Skin of body (tissue), 2 donors: ENCODE data around the gene LONP2. TPM values are rescaled to one million over a fixed set of nuclear protein-coding genes. Genes with fewer than 3 reads are reported as not detected.
"Not testable (repeated sequence)": the region's sequence is repeated elsewhere in the genome, so short reads cannot be mapped to it uniquely, and the experiment has no call there.

Experiments used
- DNase-seq: peaks from one replicate; lab custom pipeline; 2025; lab: John Stamatoyannopoulos, UW
- total RNA-seq: library from RNA; depleted of rRNA; stranded (reverse); fragments of >200 nt; gene quantifications from one replicate; pipeline ENCODE4 v1.2.3, GENCODE V29; 2014

Gene LONP2
- total RNA-seq, 1 donor from 2014 or later = 65.1 TPM

DNA sequence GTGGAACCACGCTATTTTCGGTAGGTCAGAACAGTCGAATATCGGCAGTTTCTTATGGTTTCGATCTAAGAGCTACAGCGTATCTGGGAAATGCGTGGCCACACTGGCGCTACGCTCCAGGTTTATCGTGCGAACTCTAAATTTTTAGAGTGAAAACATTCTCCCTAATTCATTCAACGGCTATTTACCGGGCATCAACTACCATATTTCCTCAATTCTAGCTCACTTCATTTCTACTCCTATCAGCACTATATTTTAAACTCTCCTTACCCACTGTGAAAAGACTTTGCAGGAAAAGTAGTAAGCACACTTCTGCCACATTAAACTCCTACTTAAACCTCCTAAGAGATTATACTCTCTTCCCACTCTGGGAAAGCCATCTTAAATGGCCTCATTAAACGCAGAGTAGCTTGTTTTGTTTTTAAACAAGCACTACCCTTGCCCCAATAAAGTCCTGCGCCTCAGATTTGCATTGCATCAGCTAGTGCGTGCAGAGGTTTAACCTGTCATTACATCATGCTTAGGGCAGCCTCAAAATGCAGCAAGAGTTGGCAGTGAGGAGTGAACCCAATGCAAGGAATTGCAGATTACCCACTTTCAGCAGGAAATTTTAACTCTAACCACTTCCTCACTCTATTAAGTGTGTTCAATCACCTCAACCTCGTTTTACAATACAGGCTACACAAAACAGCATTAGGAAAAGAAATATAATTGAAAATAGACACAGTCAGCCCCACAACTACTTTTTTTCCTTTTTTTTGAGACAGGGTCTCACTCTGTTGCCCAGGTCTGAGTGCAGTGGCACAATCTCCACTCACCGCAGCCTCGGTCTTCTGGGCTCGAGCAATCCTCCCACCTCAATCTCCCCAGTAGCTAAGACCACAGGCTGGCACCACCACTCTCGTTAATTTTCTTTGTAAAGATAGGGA lies 122.3 kb downstream of the LONP2 start:
- peak; percentile 65 for DNase-seq

DNA sequence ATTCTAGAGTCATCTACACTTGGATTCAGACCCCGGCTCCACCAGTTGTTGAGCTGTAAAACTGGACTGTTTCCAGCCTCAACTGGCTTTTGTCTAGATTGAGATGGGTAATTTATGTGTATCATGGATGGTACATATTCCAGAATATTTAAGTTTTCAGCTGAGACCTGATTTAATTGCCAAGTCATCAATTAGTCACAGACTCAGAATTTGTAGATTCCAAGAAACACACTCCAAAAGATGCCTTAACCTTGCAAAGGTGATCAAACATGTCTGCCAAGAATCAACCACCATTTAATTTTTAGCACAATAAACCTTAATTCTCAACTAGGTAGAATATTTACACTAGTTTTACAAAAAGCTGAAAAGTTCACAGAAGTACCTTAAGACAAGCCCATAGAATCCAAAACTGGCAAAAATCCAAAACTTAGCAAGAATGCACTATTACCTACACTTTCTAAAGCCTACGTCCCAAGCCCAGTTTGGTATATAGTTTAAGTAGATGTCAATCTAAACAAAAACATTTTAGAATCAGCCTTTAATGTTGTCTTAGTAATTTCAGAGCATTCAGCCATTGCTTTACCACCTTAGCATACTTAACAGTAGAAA lies 123.4 kb downstream of the LONP2 start:
- DNase-seq = no peak

DNA sequence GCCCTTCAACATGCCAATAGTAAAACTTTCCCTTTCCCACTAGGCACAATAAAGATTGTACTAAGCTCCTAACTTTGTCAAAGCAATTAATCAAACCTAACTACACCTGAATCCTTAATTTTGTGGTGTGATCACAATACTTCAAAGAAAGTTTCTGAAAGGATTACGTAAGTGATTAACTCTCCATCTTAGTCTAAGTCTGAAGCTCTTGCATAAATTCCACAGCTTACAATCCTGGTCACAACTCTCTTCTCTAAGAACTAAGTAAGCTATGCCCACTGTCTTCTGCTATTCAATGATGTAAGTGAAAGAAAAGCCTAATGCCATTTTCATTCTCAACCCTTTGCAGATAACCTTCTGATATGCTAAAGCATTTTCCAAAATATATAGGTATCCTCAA lies 125.7 kb downstream of the LONP2 start:
- no peak for DNase-seq

DNA sequence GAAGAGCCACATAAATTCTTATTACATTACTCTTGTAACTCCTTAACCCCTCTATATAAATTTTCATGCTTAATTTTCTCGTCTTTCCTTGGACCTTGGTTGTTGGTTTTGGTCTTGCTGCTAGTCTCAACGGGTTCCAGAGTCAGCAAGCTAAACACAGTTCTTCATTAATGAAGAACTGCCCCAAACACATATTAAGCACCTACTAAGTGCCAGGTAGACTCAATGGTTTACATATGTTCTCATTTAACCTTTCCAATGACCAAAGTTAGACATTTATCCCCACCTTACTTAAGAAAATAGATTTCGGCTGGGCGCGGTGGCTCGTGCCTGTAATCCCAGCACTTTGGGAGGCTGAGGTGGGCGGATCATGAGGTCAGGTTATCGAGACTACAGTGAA lies 126.1 kb downstream of the LONP2 start:
- no peak for DNase-seq

DNA sequence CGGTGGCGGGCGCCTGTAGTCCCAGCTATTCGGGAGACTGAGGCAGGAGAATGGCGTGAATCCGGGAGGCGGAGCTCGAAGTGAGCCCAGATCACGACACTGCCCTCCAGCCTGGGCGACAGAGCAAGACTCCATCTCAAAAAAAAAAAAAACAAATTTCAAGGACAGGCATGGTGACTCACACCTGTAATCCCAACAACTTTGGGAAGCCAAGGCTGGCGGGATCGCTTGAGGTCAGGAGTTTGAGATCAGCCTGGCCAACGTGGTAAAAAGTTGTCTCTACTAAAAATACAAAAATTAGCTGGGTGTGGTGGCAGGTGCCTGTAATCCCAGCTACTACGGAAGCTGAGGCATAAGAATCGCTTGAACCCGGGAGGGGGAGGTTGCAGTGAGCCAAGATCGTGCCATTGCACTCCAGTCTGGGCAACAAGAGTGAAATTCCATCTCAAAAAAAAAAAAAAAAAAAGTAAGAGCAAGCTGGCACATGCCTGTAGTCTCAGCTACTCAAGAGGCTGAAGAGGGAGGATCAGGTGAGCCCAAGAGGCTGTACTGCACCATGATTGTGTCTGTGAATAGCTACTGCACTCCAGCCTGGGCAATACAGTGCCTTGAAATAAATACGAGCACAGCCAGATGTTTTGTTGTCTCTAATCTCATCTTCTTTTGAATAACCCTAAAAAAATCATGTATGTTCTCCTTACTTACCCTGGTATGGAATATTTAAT lies 126.7 kb downstream of the LONP2 start:
- DNase-seq = not testable (repeated sequence)

DNA sequence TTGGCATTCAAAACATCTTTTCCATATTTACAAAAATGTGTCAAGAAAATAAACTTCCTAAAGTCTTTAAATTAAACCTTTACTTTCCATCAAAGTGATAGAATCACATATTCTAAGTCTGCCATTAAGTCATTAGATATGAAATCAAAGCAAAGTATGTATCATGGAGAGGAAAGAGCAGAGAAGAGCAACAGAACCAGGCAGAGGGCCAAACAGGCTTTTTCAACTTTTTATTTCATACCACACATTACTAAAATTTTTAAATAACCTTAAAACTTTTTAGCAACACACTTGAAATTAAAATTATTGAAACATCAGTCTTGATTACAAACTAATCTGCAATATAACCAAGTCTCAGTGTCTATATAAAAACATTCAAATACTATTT lies 127.3 kb downstream of the LONP2 start:
- DNase-seq = no peak

DNA sequence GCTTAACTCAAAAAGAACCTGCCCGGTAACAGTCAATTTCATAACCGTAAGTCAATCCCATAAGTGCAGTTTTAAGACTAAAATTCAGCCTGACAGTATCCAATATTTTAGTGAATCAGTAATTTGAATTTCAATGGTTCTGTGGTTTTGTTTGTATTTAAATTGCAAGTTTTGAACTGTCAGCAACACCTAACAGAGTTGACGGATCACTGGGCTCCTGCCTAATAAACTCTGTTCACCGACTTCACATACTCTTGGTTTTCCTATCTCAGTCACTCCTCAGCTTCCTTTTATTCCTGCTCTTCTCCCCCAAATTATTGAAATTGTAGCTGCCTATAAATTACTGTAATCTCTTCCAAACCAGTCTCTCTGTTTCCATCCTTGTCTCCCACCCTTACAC lies 128.6 kb downstream of the LONP2 start:
- no peak for DNase-seq

DNA sequence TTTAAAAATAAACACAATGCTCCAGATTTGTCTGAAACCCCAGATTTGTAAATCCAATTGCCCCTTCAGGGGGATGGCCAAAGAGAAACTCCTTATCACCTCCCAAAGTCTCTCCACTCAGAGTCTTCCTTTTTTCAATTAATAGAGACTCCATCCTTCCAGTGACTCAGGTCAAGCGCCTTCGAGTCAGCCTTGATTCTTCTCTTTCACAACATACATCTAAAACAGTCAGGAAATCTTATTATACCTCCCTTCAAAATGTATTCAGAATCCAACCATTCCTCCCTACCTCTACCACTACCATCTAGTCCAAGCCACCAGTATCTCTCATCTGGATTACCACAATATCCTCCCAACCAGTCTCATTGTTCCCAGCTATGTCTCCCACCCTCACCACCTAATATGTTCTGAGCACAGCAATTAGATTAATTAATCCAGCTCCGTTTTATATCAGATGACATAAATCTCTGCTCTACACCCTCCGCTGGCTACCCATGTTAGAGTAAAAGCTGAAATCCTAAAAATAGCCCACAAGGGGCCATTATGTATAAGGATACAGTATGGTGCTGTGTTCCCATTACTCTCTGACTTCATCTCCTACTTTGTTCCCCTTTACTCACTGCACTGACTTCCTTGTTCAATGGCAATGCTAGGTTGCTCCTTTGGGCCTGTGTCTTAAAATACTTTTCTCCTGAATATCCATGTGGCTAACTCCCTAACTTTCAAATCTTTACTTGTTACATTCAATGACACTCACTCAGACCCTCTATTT lies 129.3 kb downstream of the LONP2 start:
- no peak for DNase-seq

DNA sequence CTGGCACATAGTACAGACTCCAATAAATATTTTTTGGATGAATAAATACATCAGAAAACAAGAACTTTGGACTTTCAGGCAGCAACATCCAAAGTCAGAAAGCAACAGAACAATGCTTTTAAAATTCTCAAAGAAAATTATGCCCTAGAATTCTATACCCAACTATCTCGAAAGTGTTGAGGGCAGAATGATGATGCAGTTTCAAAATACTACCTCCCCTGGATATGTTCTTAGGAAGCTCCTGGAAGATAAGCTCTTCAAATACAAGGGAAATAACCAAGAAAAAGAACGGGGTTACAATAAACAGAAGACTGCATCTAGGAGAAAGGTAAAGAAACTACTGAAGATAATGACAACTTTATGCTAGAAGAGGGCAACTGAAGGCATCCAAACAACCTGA lies 130.2 kb downstream of the LONP2 start:
- no peak for DNase-seq

DNA sequence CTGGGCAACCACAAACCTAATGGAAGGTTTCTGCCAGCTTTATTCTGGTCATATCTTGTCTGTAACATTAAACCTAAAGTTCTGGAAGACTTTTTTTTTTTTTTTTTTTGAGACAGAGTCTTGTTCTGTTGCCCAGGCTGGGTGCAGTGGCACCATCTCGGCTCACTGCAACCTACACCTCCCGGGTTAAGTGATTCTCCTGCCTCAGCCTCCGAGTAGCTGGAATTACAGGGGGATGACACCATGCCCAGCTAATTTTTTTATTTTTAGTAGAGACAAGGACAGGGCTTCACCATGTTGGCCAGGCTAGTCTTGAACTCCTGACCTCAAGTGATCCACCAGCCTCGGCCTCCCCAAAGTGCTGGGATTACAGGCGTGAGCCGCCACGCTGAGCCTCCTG lies 133.2 kb downstream of the LONP2 start:
- not testable (repeated sequence) for DNase-seq

DNA sequence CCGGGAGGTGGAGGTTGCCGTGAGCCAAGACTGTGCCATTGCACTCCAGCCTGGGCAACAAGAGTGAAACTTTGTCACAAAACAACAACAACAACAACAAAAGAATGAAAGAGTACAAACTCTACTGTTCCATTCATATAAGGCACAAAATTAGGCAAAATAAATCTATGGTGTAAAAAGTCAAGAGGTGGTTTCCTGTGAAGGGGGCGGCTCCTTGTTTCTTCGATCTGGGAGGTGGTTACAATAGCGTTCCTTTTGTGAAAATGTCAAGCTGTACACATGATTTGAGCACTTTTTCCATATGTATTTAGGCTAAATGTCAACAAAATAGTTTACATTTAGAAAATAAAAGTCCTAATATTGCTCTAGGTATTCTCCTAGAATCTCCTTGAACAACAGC lies 134.2 kb downstream of the LONP2 start:
- no peak for DNase-seq

DNA sequence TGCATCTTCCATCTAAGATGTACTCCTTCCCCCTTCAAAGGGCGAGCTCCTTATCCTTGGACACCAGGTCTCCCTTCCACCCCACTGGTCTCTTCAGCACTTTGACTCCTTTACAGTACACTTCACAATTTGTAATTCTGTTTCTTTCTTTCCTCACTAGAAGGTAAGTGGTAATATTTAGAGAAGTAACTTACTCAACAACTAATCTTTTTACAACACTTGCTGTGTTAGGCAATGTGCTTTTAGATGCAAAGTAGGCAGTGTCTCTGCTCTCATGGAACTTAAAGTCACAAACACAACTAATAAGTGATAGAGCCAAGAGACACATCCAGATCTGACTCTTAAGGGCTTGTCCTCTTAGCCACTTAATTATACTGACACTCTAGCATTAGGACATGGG lies 134.7 kb downstream of the LONP2 start:
- DNase-seq = no peak

DNA sequence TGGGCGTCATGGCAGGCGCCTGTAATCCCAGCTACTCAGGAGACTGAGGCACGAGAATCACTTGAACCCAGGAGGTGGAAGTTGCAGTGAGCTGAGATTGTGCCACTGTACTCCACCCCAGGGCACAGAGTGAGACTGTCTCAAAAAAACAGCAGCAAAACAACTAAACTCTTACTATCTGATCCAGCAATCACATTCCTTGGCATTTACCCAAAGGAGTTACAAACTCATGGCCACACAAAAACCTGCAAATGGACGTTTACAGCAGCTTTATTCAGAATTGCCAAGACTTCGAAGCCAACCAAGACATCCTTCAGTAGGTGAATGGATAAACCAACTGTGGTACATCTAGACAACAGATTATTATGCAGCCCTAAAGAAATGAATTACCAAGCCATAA lies 137.1 kb downstream of the LONP2 start:
- DNase-seq = no peak

DNA sequence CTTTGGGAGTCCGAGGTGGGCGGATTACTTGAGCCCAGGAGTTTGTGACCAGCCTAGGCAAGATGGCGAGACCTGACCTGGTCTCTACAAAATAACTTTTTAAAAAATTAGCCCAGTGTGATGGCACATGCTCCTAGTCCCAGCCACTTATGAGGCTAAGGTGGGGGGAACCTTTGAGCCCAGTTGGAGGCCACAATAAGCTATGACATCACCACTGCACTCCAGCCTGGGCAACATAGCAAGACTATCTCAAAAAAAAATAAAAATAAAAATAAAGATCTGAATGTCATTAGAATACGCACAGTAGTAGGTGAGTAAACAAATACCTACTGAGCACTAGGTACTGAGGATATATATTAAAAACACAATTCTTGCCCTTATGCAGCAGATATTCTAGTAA lies 138.0 kb downstream of the LONP2 start:
- no peak for DNase-seq

DNA sequence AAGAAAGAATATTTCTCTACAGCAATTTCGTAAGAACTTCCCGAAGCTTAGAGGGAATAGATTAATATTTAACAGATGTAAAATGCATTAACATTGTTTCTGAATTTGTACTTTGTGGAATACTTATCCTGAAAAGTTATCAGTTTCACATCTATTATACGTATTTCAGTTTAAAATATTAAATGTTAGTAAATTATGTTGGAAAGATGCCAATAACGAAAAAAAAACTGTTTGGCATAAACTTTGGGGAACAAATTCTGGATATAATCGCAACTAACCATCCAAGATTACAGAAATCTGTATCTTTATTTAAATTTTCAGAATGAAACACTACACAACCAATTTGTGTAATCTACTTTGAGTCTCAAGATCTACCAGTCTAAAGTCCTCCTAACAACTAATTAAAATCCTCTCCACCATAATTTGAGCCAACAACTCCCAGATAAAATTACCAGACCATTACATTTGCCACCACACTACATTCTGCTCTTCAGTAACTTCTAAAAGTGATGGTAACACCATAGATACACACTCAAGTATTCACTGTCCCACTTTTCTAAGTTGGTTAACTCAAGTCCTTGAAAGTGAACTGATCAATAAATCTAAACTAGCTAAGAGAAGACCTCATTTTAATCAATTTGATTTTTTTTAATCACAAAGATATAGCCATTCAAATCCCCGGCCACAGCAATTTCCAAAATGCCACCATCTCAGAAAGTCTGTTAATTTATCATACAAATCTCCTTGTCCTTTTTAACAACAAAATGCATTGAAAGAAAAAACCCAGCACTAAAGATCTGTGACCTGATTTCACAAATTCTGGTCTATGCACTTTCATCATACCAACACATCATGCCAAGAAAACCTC lies 139.1 kb downstream of the LONP2 start:
- no peak for DNase-seq

DNA sequence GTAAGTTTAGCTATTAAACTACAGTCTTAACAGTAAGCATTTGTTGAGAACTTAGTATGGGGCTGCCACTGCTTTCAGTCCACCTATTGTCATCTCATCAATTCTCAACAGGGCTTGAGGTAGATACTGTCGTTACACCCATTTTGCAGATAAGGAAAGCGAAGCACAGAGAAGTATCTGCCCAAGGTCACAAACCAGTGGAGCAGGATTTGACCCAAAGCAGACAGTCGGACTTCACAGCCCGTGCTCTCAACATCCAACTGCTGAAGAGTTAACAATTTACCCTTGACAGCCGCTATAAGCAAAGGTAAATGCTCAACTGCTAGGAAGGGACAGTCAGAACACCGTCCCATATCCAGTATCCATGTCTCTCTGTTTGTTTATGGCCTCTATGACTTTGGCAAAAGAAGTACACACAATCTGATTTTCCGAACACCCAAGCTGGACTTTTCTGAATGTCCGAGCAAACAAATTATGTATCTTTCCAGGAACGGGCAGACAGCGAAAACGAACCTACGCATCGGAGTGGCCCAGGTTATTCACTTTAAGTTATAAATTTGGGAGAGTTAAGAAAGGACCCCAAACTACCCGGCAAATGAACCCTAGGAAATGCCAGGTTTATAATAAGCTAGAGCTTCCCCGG lies 139.9 kb downstream of the LONP2 start:
- peak; percentile 34 for DNase-seq

DNA sequence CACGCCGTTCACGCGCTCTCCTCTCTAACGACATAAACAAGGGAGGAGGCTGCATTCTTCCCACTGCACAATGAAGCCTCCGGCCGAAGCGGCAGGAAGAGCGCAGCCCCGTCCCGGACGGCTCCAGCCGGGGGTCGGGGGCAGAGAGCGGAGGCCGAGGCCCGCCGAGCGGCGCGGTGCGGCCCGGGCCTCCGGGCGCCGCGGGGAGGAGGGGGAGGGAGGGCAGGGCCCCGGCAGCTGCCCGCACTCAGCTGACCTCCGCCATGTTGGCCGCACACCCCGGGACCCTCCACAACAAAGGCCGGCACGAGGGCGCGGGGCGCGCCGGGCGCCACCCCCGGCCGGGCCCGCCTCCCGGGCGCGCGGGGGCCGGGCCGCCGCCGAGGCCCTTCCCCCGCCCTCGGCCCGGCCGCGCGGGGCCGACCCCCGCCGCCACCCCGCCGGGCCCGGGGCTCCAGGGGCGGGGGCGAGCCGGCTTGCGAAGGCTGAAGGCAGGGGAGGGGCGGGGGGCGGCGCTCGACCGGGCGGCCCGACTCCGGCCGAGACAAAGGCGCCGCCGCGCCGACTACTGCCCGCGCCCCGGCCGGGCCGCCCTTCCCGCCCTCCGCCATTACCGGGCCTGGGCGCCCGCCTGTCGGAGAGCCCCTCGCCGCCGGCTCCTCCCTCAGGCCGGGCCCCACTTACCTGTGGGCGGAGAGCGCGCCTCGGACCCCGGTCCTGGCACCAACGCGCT lies 140.6 kb downstream of the LONP2 start:
- no peak for DNase-seq

DNA sequence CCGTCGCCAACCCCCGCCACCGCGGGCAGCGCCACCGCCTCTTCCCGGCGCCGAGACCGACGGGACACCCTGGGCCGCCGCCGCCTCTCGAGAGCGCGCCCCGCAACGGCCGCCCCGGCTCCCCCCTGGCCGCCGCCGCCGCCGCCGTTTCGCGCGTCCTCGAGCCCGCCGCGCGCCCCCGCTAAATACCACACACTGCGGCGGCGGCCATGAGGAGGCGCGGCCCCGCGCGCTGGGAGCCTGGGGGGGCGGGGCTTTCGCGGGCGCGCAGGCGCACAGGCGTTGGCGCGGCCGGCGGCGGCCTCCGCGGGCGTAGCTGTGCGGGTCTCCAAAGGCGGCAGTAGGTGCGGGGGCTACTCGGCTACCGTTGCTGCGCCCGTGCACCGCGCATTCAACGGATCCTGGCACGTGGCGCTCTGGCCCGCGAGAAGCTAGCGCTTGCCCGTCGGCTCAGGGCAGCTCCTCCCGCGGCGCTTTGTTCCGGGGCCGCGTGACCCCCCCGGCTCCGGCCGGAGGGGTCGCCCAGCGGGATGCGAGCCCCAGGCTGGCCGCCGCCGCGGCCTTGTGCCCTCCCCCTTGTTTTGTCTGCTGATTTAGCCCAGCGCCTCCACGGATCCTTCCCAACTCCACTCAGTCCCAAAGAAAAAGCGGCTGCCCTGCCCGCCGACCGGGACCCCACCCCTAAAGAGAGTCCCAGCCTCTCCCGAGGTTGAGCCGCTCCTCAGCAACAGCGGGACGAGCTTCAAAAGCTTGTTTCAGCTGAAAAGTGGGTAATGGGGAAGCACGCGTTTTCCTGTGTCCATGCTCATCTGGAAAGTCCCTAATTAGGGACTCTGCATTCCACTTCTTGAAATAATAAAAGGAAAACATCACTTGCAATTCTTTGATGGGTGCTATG lies 141.4 kb downstream of the LONP2 start, which contains the start of gene SIAH1:
Gene SIAH1 (minus strand): TSS at position 161 of the 898 bp plus-strand sequence. CDS start 22,985 bp downstream, outside the sequence.
- DNase-seq = peak; percentile 81
